ENCODE results near the gene EZR. TPM values are rescaled to one million over a fixed set of nuclear protein-coding genes. Genes with fewer than 3 reads are reported as not detected.

Gene EZR
- total and polyA plus RNA-seq, 2 donors: 95.1 to 122 TPM

DNA sequence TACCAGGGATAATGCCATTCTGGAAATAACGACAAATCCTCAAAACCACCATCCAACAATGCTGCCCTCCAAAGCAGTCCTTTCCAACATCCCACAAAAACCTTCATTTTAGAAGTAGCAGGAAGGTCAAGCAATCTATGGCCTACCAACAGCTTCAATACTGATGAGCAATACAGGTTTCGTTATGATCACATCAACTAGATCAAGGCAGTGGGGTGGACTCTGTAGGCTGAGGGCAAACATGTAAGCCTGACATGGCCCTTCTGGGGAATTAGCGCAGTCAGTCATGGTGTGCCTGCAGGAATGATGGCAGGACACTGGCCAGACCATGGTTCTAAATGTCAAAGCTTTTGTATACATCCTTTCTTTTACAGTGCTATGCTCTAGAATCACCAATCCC, 41.7 kb downstream of the EZR start:
- no peaks in the 10 kb centered on the region for H3K4me1 ChIP-seq (ENCODE audit: insufficient read depth)
- no peak overlapping the region for H3K4me3 ChIP-seq (ENCODE audit: low read depth, low read length)
- peaks cover 3% of the 10 kb centered on the region for H3K36me3 ChIP-seq (ENCODE audit: insufficient read depth)
- DNase-seq (ENCODE audit: extremely low spot score): no peak
- 96% methylated on average over 3 of the region's 3 CpGs for WGBS
- H3K27ac ChIP-seq (ENCODE audit: low read depth): no peak overlapping the region

GRCh38 chr6:158776737-158777136, 42.4 kb downstream of the EZR start:
- DNase-seq (ENCODE audit: extremely low spot score): no peak

DNA sequence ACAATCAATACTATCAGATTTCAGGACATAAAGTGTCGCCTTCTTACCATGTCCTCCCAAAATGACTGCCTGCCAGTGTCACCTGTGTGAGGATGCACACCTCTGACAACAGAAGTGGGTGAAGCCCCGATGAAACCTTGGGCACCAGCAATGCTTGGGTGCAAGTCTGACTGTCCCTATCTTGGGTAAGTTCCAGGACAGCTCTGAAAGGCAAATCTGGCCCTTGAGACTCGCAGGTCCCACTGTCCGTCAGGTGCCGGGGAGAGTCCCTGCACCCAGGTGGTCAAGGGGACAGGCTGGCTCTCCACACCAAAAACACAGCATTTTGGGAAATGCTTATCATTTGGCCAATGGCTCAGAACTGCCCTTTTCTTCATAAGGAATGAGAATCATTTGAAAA, 43.3 kb downstream of the EZR start:
- peaks cover 3% of the 10 kb centered on the region for H3K36me3 ChIP-seq (ENCODE audit: insufficient read depth)
- no peak for DNase-seq (ENCODE audit: extremely low spot score)
- H3K27ac ChIP-seq (ENCODE audit: low read depth): no peak overlapping the region
- 97% methylated on average over 5 of the region's 5 CpGs for WGBS
- H3K4me1 ChIP-seq (ENCODE audit: insufficient read depth): no peaks in the 10 kb centered on the region
- no peak overlapping the region for H3K4me3 ChIP-seq (ENCODE audit: low read depth, low read length)

More at GRCh38 chr6:158776737-158777136, 42.4 kb downstream of the EZR start:
- no peak overlapping the region for H3K4me3 ChIP-seq (ENCODE audit: low read depth, low read length)
- peaks cover 3% of the 10 kb centered on the region for H3K36me3 ChIP-seq (ENCODE audit: insufficient read depth)
- H3K4me1 ChIP-seq (ENCODE audit: insufficient read depth): no peaks in the 10 kb centered on the region
- no peak overlapping the region for H3K27ac ChIP-seq (ENCODE audit: low read depth)
- WGBS: 80% methylated on average over 2 of the region's 2 CpGs

DNA sequence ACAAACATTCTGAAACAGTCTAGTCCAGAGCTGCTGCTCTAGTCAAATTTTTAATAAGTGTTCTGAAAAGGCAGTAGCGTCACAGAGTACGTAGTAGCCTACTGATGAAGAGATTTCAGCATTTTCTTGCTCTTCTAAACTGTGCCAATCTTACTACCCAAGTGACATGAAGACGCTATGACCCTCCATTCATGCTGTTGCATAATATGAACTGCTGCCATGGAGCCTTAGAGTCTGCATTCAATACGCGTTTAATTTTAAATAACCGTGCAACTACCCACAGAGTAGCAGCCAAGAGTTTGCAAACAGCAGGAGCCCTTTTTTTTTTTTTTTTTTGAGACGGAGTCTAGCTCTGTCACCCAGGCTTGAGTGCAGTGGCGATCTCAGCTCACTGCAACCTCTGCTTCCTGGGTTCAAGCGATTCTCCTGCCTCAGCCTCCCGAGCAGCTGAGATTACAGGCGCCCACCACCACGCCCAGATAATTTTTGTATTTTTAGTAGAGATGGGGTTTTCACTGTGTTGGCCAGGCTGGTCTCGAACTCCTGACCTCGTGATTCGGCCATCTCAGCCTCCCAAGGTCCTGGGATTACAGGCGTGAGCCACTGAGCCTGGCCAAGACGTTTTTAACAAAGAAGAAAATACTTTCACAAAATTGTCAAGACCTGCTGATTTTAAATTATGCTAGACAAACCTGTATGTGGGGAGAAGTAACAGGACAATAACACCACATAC, 44.3 kb downstream of the EZR start:
- no peak overlapping the region for H3K27ac ChIP-seq (ENCODE audit: low read depth)
- peaks cover 3% of the 10 kb centered on the region for H3K36me3 ChIP-seq (ENCODE audit: insufficient read depth)
- H3K4me3 ChIP-seq (ENCODE audit: low read depth, low read length): no peak overlapping the region
- H3K4me1 ChIP-seq (ENCODE audit: insufficient read depth): no peaks in the 10 kb centered on the region
- WGBS: 93% methylated on average over 17 of the region's 17 CpGs
- no peak for DNase-seq (ENCODE audit: extremely low spot score)

DNA sequence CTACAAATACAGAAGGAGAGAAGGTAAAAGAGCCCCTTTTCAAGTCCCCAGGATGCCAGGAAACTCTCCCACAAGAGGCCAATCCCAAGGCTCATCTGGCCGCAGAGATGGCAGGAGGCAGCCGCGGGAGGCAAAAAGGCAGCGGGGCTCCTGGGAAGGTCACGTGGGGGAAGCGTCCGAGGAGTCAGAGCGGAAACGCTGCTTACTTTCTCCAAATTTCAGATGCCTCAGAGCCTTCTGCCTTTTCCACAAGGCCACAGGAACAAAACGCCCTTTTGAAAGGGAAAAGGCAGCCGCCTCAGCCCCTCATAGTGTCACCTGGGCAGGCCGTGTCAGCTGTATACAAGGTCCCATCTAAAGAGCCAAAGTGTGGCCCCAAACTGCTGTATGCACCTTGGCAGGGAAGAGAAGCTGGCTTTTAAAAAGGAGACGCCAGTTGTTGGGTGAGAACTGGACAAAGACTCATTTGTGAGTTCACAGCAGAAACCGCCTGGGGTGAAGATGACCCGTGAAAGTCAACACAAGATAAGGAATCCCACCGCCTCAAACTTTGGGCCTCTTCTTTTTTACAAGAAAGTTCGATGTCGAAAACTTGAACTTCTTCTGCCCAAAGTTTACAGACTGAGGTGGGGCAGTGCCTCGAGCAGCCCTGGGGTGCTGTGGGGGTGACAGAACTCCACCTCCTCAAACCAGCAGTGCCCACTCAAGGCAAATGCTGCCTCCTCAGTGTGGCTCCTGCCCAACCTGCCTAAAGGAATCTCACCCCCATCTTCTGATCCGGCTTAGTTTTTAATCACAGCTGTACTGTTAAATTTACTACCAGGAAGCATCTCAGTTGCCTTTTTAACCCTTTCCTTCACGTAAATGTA, 45.4 kb downstream of the EZR start:
- Histone ChIP-seq H3K36me3 (ENCODE audit: insufficient read depth) (peaks cover 6% of the 10 kb centered on the region), H3K27ac (ENCODE audit: low read depth) (no peak overlapping the region), H3K4me3 (ENCODE audit: low read depth, low read length) (no peak overlapping the region), H3K4me1 (ENCODE audit: insufficient read depth) (no peaks in the 10 kb centered on the region)
- 75% methylated on average over 21 of the region's 21 CpGs for WGBS
- DNase-seq (ENCODE audit: extremely low spot score): no peak

GRCh38 chr6:158772851-158773371, 46.3 kb downstream of the EZR start:
- Histone ChIP-seq H3K36me3 (ENCODE audit: insufficient read depth) (peaks cover 6% of the 10 kb centered on the region), H3K4me1 (ENCODE audit: insufficient read depth) (no peaks in the 10 kb centered on the region), H3K4me3 (ENCODE audit: low read depth, low read length) (no peak overlapping the region), H3K27ac (ENCODE audit: low read depth) (no peak overlapping the region)
- WGBS: 65% methylated on average over 6 of the region's 6 CpGs
- no peak for DNase-seq (ENCODE audit: extremely low spot score)

GRCh38 chr6:158772172-158772571, 47.0 kb downstream of the EZR start:
- no peak overlapping the region for H3K4me3 ChIP-seq (ENCODE audit: low read depth, low read length)
- no peak for DNase-seq (ENCODE audit: extremely low spot score)
- no peaks in the 10 kb centered on the region for H3K4me1 ChIP-seq (ENCODE audit: insufficient read depth)
- WGBS: 91% methylated on average over 11 of the region's 11 CpGs
- peaks cover 6% of the 10 kb centered on the region for H3K36me3 ChIP-seq (ENCODE audit: insufficient read depth)
- no peak overlapping the region for H3K27ac ChIP-seq (ENCODE audit: low read depth)

- Histone ChIP-seq H3K36me3 (ENCODE audit: insufficient read depth) (peaks cover 6% of the 10 kb centered on the region), H3K4me3 (ENCODE audit: low read depth, low read length) (no peak overlapping the region), H3K27ac (ENCODE audit: low read depth) (no peak overlapping the region), H3K4me1 (ENCODE audit: insufficient read depth) (no peaks in the 10 kb centered on the region)
- 89% methylated on average over 16 of the region's 16 CpGs for WGBS
- DNase-seq (ENCODE audit: extremely low spot score): no peak
These were observed 47.6 kb downstream of the EZR start for GRCh38 chr6:158771399-158772152.

GRCh38 chr6:158770533-158771330, 48.4 kb downstream of the EZR start:
- 78% methylated on average over 21 of the region's 21 CpGs for WGBS
- H3K4me1 ChIP-seq (ENCODE audit: insufficient read depth): no peaks in the 10 kb centered on the region
- peaks cover 6% of the 10 kb centered on the region for H3K36me3 ChIP-seq (ENCODE audit: insufficient read depth)
- no peak overlapping the region for H3K4me3 ChIP-seq (ENCODE audit: low read depth, low read length)
- DNase-seq (ENCODE audit: extremely low spot score): no peak
- no peak overlapping the region for H3K27ac ChIP-seq (ENCODE audit: low read depth)

DNA sequence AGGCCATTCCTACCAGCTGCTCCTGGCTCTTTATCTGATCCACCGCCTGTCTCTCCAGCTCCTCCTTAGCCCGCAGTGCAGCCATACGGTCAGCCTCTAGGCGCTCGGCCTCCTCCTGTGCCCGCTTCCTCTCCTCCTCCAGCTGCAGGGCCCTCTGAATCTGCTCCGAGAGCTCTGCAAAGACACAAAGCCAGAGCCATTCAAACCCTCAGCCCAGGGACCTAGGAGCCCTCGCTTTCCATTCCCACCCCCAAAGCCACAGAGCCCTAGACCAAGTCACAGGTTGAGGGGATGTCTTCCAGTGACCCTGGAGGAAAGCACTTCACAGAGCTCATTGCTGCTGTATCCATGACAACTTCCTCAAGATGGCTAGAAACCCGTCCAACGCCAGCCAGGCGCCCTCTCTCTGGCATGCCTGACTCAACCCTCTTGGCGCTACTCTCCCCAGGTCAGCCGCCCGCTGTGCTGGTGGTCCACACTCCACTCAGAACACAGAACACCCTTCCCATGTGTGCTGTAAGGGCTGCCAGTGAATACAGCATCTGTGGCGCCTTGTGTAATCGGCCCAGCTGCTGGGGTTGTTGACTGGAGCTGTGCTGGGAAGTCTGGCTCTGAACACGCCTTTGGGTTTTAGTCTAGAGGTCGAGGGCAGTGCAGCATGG, 49.3 kb downstream of the EZR start:
- H3K4me3 ChIP-seq (ENCODE audit: low read depth, low read length): no peak overlapping the region
- no peak overlapping the region for H3K27ac ChIP-seq (ENCODE audit: low read depth)
- no peaks in the 10 kb centered on the region for H3K4me1 ChIP-seq (ENCODE audit: insufficient read depth)
- peaks cover 6% of the 10 kb centered on the region for H3K36me3 ChIP-seq (ENCODE audit: insufficient read depth)
- no peak for DNase-seq (ENCODE audit: extremely low spot score)
- WGBS: 90% methylated on average over 18 of the region's 18 CpGs

DNA sequence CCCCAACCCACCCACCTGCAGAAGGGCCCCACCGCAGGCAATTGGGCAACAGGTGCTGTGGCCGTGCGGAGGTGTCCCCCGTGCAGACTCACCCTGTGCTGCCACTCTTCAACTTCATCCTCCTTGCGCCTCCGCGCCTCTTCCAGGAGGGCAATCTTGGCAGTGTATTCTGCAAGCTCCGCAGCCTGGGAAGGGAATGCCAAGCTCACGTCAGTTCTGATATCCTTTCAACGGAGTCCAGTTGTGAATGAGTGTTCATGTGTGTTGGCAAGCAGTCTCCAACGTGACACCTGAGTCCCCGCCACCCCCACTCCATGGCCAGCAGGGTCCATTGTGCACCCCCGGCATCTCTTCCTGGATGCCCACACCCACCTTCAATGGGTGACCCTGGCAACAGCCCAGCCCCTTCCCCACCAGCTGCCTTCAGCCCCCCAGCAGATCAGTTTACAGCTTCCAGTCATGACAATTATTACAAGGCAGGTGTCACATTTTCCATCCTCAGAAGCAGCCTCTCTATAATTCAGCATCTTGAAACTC, 49.9 kb downstream of the EZR start:
- Histone ChIP-seq H3K4me1 (ENCODE audit: insufficient read depth) (no peaks in the 10 kb centered on the region), H3K27ac (ENCODE audit: low read depth) (no peak overlapping the region), H3K4me3 (ENCODE audit: low read depth, low read length) (no peak overlapping the region), H3K36me3 (ENCODE audit: insufficient read depth) (peaks cover 6% of the 10 kb centered on the region)
- 83% methylated on average over 13 of the region's 13 CpGs for WGBS
- DNase-seq (ENCODE audit: extremely low spot score): no peak

GRCh38 chr6:158768436-158768835, 50.7 kb downstream of the EZR start:
- 83% methylated on average over 8 of the region's 8 CpGs for WGBS
- Histone ChIP-seq H3K27ac (ENCODE audit: low read depth) (no peak overlapping the region), H3K4me3 (ENCODE audit: low read depth, low read length) (no peak overlapping the region), H3K36me3 (ENCODE audit: insufficient read depth) (peaks cover 3% of the 10 kb centered on the region), H3K4me1 (ENCODE audit: insufficient read depth) (no peaks in the 10 kb centered on the region)
- DNase-seq (ENCODE audit: extremely low spot score): no peak

Measured in urinary bladder (tissue), 4 donors.